Measurements from ENCODE around the gene MTA2.

Gene MTA2

GRCh38 chr11:62580959-62581715 lies 20.5 kb downstream of the MTA2 start:
- no peak for TF ChIP-seq POU6F1 (CRISPR knock-in tag; IDR thresholded peaks at IDR 0.05; ENCODE audit: borderline replicate concordance, low read depth)
- no peak for TF ChIP-seq ISL1 (CRISPR knock-in tag; IDR thresholded peaks at IDR 0.05)
- TF ChIP-seq ZC3H10 (CRISPR knock-in tag; IDR thresholded peaks at IDR 0.05), result no peak
- no peak for ATAC-seq

- ATAC-seq, result no peak
- TF ChIP-seq PPARA (CRISPR knock-in tag; IDR thresholded peaks at IDR 0.05; ENCODE audit: borderline replicate concordance) (no peak), BACH2 (CRISPR knock-in tag; IDR thresholded peaks at IDR 0.05; ENCODE audit: borderline replicate concordance) (no peak), RARB (CRISPR knock-in tag; IDR thresholded peaks at IDR 0.05) (no peak), CSRNP3 (CRISPR knock-in tag; IDR thresholded peaks at IDR 0.05) (no peak), TSHZ2 (CRISPR knock-in tag; IDR thresholded peaks at IDR 0.05) (no peak), ISL1 (CRISPR knock-in tag; IDR thresholded peaks at IDR 0.05) (no peak), ZC3H10 (CRISPR knock-in tag; IDR thresholded peaks at IDR 0.05) (no peak), CREB5 (CRISPR knock-in tag; IDR thresholded peaks at IDR 0.05; ENCODE audit: low read depth) (no peak), PATZ1 (CRISPR knock-in tag; IDR thresholded peaks at IDR 0.05; ENCODE audit: borderline replicate concordance) (no peak), ESRRG (CRISPR knock-in tag; IDR thresholded peaks at IDR 0.05) (no peak), POU6F1 (CRISPR knock-in tag; IDR thresholded peaks at IDR 0.05; ENCODE audit: borderline replicate concordance, low read depth) (no peak), ZFP3 (CRISPR knock-in tag; IDR thresholded peaks at IDR 0.05) (no peak), GLIS3 (CRISPR knock-in tag; IDR thresholded peaks at IDR 0.05) (no peak), SNAI2 (CRISPR knock-in tag; IDR thresholded peaks at IDR 0.05) (no peak)
These were observed 22.4 kb downstream of the MTA2 start for GRCh38 chr11:62579252-62579651.

GRCh38 chr11:62578541-62578940 lies 23.1 kb downstream of the MTA2 start:
- no peak for ATAC-seq
- TF ChIP-seq CREB5 (CRISPR knock-in tag; IDR thresholded peaks at IDR 0.05; ENCODE audit: low read depth), result no peak
- no peak for TF ChIP-seq ZNF8 (CRISPR knock-in tag; IDR thresholded peaks at IDR 0.05)
- TF ChIP-seq OSR1 (CRISPR knock-in tag; IDR thresholded peaks at IDR 0.05), result no peak
- TF ChIP-seq SNAI2 (CRISPR knock-in tag; IDR thresholded peaks at IDR 0.05), result no peak
- TF ChIP-seq ZNF70 (CRISPR knock-in tag; IDR thresholded peaks at IDR 0.05), result no peak
- TF ChIP-seq ISL1 (CRISPR knock-in tag; IDR thresholded peaks at IDR 0.05), result no peak
- no peak for TF ChIP-seq RARB (CRISPR knock-in tag; IDR thresholded peaks at IDR 0.05)
- no peak for TF ChIP-seq CSDC2 (CRISPR knock-in tag; IDR thresholded peaks at IDR 0.05)
- TF ChIP-seq CSRNP3 (CRISPR knock-in tag; IDR thresholded peaks at IDR 0.05), result no peak
- TF ChIP-seq ZFP30 (CRISPR knock-in tag; IDR thresholded peaks at IDR 0.05), result no peak
- TF ChIP-seq TOX (CRISPR knock-in tag; IDR thresholded peaks at IDR 0.05; ENCODE audit: borderline replicate concordance), result no peak
- no peak for TF ChIP-seq TCF4 (CRISPR knock-in tag; IDR thresholded peaks at IDR 0.05; ENCODE audit: borderline replicate concordance)

All from SK-N-SH treated with all-trans-retinoic acid at 6 μM for 48 hours (cell line).